ENCODE measurements around the gene AKNAD1. TPM values are rescaled to one million over a fixed set of nuclear protein-coding genes. Genes with fewer than 3 reads are reported as not detected.
A peak's percentile ranks its signal among the peaks of the same experiment; 100 is the strongest.

The AKNAD1 gene
- total RNA-seq, 1 experiment from 2014 or later = 7.2 TPM

DNA sequence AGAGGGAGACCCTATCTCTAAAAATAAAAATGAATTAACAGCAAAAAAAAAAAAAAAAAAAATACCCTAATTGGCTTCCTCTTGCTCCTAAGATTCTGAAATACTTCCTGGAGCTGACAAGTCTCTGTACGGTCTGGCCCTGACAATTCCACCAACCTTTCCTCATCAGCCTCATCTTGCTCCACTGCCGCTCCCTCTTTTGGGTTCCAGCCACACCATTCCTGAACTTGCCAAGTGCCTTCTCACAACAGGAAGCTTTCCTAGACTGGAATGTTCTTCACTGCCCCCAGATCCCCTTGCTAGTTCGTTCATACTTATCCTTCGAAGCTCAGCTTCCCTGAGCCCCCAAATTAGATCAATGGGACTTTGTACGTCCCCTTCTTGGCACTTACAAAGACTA is 37.0 kb downstream of the AKNAD1 start:
- TF ChIP-seq, protein P1, sequence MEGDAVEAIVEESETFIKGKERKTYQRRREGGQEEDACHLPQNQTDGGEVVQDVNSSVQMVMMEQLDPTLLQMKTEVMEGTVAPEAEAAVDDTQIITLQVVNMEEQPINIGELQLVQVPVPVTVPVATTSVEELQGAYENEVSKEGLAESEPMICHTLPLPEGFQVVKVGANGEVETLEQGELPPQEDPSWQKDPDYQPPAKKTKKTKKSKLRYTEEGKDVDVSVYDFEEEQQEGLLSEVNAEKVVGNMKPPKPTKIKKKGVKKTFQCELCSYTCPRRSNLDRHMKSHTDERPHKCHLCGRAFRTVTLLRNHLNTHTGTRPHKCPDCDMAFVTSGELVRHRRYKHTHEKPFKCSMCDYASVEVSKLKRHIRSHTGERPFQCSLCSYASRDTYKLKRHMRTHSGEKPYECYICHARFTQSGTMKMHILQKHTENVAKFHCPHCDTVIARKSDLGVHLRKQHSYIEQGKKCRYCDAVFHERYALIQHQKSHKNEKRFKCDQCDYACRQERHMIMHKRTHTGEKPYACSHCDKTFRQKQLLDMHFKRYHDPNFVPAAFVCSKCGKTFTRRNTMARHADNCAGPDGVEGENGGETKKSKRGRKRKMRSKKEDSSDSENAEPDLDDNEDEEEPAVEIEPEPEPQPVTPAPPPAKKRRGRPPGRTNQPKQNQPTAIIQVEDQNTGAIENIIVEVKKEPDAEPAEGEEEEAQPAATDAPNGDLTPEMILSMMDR (IDR thresholded peaks at IDR 0.05; ENCODE audit: unreplicated experiment) = no peak
- Mint-ChIP-seq H3K27me3 (ENCODE audit: insufficient read depth, unreplicated experiment) (no peaks in the 10 kb centered on the region), H3K27ac (ENCODE audit: low read depth, unreplicated experiment) (no peak overlapping the region), H3K4me1 (ENCODE audit: insufficient read depth, unreplicated experiment) (peaks cover 27% of the 10 kb centered on the region), H3K4me3 (ENCODE audit: unreplicated experiment) (no peak overlapping the region), H3K36me3 (ENCODE audit: insufficient read depth, unreplicated experiment) (peaks cover 28% of the 10 kb centered on the region), H3K9me3 (ENCODE audit: unreplicated experiment) (no peaks in the 10 kb centered on the region)
- POLR2A ChIA-PET = interaction anchor here (0.7 to 5.3 kb wide), 5 partner anchors 9 to 918 kb away, joined by 3 to 121 read pairs (median 5); no protein-coding TSS in a partner anchor
- no TSS peak for BruUV-seq (replicated peaks)
- intact Hi-C loops (cut with micrococcal nuclease) = no loop called here
- no peak for DNase-seq (ENCODE audit: unreplicated experiment)
- CTCF ChIA-PET = interaction anchor here (1.0 to 5.4 kb wide), 3 partner anchors 9 to 100 kb away, joined by 4 to 71 read pairs (median 51); no protein-coding TSS in a partner anchor

DNA sequence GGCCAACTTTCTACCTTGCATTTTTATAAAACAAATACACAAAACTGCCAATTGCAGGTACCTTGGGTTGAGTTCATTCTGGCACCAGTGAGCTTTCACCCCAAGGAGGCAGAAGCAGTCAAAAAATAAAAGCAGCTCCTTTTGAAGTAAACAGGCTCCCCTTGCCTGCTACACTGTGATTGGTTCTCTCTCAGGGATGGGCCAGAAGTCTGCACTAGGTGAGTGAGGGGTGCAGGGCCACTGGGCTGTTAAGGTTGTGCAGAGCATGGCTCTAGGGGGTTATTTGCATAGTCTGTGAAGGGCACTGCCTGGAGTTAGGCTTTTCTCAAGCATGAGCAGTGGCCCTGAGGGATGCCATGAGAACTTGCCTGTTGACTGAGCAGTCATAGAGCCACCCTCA is 39.1 kb downstream of the AKNAD1 start:
- peaks cover 27% of the 10 kb centered on the region for H3K4me1 Mint-ChIP-seq (ENCODE audit: insufficient read depth, unreplicated experiment)
- TF ChIP-seq, protein P1 (IDR thresholded peaks at IDR 0.05; ENCODE audit: unreplicated experiment) = no peak
- CTCF ChIA-PET = interaction anchor here (5.0 to 5.4 kb wide), 2 partner anchors 11 to 79 kb away, joined by 51 to 71 read pairs; no protein-coding TSS in a partner anchor
- H3K27me3 Mint-ChIP-seq (ENCODE audit: insufficient read depth, unreplicated experiment) = no peaks in the 10 kb centered on the region
- intact Hi-C loops (cut with micrococcal nuclease) = loop anchor here (2.0 kb wide), 1 partner anchor 125 kb away; the partner anchor contains the start of gene PRPF38B
- H3K27ac Mint-ChIP-seq (ENCODE audit: low read depth, unreplicated experiment) = peak overlapping the region; percentile 100
- H3K4me3 Mint-ChIP-seq (ENCODE audit: unreplicated experiment) = peak overlapping the region; percentile 68
- POLR2A ChIA-PET = interaction anchor here (0.7 to 5.3 kb wide), 12 partner anchors 11 to 126 kb away, joined by 3 to 121 read pairs (median 6); partner anchors contain the start of genes PRPF38B and STXBP3
- peak; percentile 11 for DNase-seq (ENCODE audit: unreplicated experiment)
- no peaks in the 10 kb centered on the region for H3K9me3 Mint-ChIP-seq (ENCODE audit: unreplicated experiment)
- BruUV-seq (replicated peaks) = no TSS peak
- H3K36me3 Mint-ChIP-seq (ENCODE audit: insufficient read depth, unreplicated experiment) = peaks cover 22% of the 10 kb centered on the region

DNA sequence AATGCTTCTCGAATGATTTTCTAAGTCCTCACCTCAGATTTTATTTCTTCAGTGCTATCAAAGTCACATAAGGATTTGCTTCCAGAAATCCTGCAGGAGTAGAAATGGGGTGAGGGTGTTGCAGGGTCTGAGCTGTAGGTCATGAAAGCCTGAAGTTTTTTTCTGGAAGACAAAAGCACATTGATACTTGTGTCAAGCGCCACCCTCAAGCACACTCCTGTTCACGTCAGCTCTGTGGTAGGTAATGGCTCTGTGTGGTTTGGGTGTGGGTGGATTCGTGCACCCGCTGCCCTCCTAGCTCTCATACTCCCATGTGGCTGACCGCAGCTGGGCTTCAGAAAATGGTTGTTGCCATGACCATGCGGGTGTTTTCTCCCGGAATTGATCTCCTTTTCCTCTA is 39.9 kb downstream of the AKNAD1 start:
- no peaks in the 10 kb centered on the region for H3K27me3 Mint-ChIP-seq (ENCODE audit: insufficient read depth, unreplicated experiment)
- peak overlapping the region; percentile 68 for H3K4me3 Mint-ChIP-seq (ENCODE audit: unreplicated experiment)
- intact Hi-C loops (cut with micrococcal nuclease) = loop anchor here (2.0 kb wide), 1 partner anchor 124 kb away; the partner anchor contains the start of gene PRPF38B
- peak; percentile 63 for DNase-seq (ENCODE audit: unreplicated experiment)
- POLR2A ChIA-PET = interaction anchor here (0.7 to 5.3 kb wide), 21 partner anchors 12 to 146 kb away, joined by 3 to 121 read pairs (median 6); partner anchors contain the start of genes CLCC1, GPSM2, PRPF38B and STXBP3
- peaks cover 16% of the 10 kb centered on the region for H3K36me3 Mint-ChIP-seq (ENCODE audit: insufficient read depth, unreplicated experiment)
- BruUV-seq (replicated peaks) = no TSS peak
- H3K27ac Mint-ChIP-seq (ENCODE audit: low read depth, unreplicated experiment) = peak overlapping the region; percentile 100
- CTCF ChIA-PET = interaction anchor here (0.5 to 5.4 kb wide), 8 partner anchors 12 to 1268 kb away, joined by 3 to 71 read pairs (median 4); no protein-coding TSS in a partner anchor
- TF ChIP-seq, protein P1 (IDR thresholded peaks at IDR 0.05; ENCODE audit: unreplicated experiment) = no peak
- H3K4me1 Mint-ChIP-seq (ENCODE audit: insufficient read depth, unreplicated experiment) = peaks cover 27% of the 10 kb centered on the region
- no peaks in the 10 kb centered on the region for H3K9me3 Mint-ChIP-seq (ENCODE audit: unreplicated experiment)

DNA sequence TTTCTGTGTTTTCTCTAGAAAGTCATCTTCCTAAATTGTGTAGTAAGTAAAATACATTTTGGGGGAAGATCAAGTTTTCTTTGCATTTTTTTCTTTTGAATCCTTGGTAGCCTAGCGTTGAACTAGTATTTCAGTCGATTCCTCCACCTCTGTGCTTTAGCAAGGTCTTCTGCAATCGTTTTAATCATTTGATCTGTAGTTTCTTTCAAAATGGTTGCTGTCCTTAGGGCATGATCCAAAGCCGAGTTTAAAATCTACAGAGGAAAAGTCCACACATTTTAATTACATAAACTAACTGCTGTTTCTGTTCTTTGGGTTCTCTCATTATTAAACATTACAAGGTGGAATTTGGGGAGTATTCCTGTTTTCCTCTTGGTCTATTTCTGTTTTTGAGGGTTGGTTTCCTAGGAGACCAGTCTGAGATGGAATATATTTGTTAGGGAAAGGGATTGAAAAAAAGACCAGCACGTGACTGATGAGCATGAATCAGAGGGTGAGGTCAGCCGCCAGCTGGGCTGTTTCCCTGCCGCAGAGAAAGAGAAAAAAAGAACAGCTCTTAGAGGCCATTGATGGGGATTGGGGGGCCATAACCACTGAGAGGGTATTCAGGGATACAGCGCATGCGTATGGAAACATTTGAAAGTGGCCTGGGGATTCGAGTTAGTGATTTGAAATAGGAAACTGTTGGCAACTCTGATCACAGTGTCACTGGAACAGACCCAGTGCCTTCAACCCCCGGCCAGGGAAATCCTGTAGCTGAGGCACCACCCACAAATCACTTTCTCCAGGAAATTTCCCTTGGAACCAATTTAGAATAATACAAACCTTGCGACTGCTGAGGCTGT is 40.6 kb downstream of the AKNAD1 start:
- ChIA-PET POLR2A (interaction anchor here (0.6 to 5.3 kb wide), 24 partner anchors 8 to 146 kb away, joined by 3 to 121 read pairs (median 6); partner anchors contain the start of genes CLCC1, GPSM2, PRPF38B and STXBP3), CTCF (interaction anchor here (0.5 to 5.4 kb wide), 9 partner anchors 12 to 1267 kb away, joined by 3 to 71 read pairs (median 4); no protein-coding TSS in a partner anchor)
- peak; percentile 69 for DNase-seq (ENCODE audit: unreplicated experiment)
- no peaks in the 10 kb centered on the region for H3K27me3 Mint-ChIP-seq (ENCODE audit: insufficient read depth, unreplicated experiment)
- TF ChIP-seq, protein P1 (IDR thresholded peaks at IDR 0.05; ENCODE audit: unreplicated experiment) = no peak
- peaks cover 27% of the 10 kb centered on the region for H3K4me1 Mint-ChIP-seq (ENCODE audit: insufficient read depth, unreplicated experiment)
- BruUV-seq (replicated peaks) = TSS peak; percentile 65
- H3K36me3 Mint-ChIP-seq (ENCODE audit: insufficient read depth, unreplicated experiment) = peaks cover 9% of the 10 kb centered on the region
- peak overlapping the region; percentile 68 for H3K4me3 Mint-ChIP-seq (ENCODE audit: unreplicated experiment)
- no peaks in the 10 kb centered on the region for H3K9me3 Mint-ChIP-seq (ENCODE audit: unreplicated experiment)
- intact Hi-C loops (cut with micrococcal nuclease) = loop anchor here (2.0 kb wide), 1 partner anchor 123 kb away; the partner anchor contains the start of gene PRPF38B
- peak overlapping the region; percentile 100 for H3K27ac Mint-ChIP-seq (ENCODE audit: low read depth, unreplicated experiment)
